H1 (cell line): Measurements from ENCODE around the gene ZNF2. TPM values are rescaled to one million over a fixed set of nuclear protein-coding genes. Genes with fewer than 3 reads are reported as not detected.

Experiments used
- ASH2L ChIP-seq: fragments of 200-600, 300-600 bp; sonication (generic); IDR thresholded peaks from one replicate; pipeline ENCODE4 v1.7.1; 2017; ENCODE audit warnings: low read length
- ATF3 ChIP-seq: IDR thresholded peaks from 2 replicates; pipeline ENCODE4 v1.6.1; 2011; ENCODE audit warnings: low read depth, mild to moderate bottlenecking, low read length; ENCODE audit not compliant: insufficient read depth
- CBX8 ChIP-seq: fragments of 300-800, 300-1000 bp; sonication (generic); IDR thresholded peaks from 2 replicates; pipeline ENCODE4 v1.7.1; 2016; ENCODE audit warnings: low read depth, low read length, borderline replicate concordance
- PHF8 ChIP-seq: fragments of 200-600 bp; sonication (generic); conservative IDR thresholded peaks from 2 replicates; pipeline ENCODE4 v1.7.1; 2012; ENCODE audit warnings: low read depth, mild to moderate bottlenecking, inconsistent platforms, low read length, moderate library complexity
- POLR2A ChIP-seq, 2 experiments: IDR thresholded peaks; 1 replicate in 1 of 2; 2 replicates in 1 of 2; pipeline ENCODE4 v1.6.1; 2011; ENCODE audit warnings: low read depth in 2 of 2, low read length in 2 of 2, mild to moderate bottlenecking in 2 of 2; ENCODE audit errors: control extremely low read depth in 1 of 2
- RAD21 ChIP-seq, 2 experiments: IDR thresholded peaks in 1 of 2; conservative IDR thresholded peaks in 1 of 2; 2 replicates each; pipeline ENCODE4 v1.6.1; 2011; ENCODE audit warnings: low read depth in 2 of 2, low read length in 2 of 2, improper control_type of control experiment in 1 of 2, inconsistent platforms in 1 of 2, mild to moderate bottlenecking in 1 of 2, moderate library complexity in 1 of 2
- polyA plus RNA-seq, 7 experiments: library from polyadenylated mRNA; depleted of rRNA in 3 of 7; stranded (reverse) in 5 of 7; unstranded in 2 of 7; fragments of >200 nt in 5 of 7; fragments of 200-250 nt in 2 of 7; gene quantifications; 1 replicate in 5 of 7; 2 replicates in 1 of 7; 4 replicates in 1 of 7; pipeline versions ENCODE4 v1.2.1 to v1.2.3, GENCODE V29; 2011 to 2013; ENCODE audit warnings: missing spikeins in 2 of 7, mixed read lengths in 2 of 7
- total RNA-seq: library from RNA; stranded (reverse); fragmentation: NEBNext Ultra II Directional; extraction: Animal tissue kit (Norgen Biotek cat#: 25700); gene quantifications from 2 replicates; pipeline ENCODE4 v1.2.1, GENCODE V29; 2021
- TF ChIP-seq, protein P1 (sequence below): IDR thresholded peaks from 2 replicates; pipeline ENCODE4 v1.6.1; 2012; ENCODE audit warnings: low read length, inconsistent platforms

The ZNF2 gene
- total and polyA plus RNA-seq, 2 of the 8 experiments (the other 6 are each of a cell fraction or from before 2014, with no cell fraction given): 1.3 to 3.0 TPM

DNA sequence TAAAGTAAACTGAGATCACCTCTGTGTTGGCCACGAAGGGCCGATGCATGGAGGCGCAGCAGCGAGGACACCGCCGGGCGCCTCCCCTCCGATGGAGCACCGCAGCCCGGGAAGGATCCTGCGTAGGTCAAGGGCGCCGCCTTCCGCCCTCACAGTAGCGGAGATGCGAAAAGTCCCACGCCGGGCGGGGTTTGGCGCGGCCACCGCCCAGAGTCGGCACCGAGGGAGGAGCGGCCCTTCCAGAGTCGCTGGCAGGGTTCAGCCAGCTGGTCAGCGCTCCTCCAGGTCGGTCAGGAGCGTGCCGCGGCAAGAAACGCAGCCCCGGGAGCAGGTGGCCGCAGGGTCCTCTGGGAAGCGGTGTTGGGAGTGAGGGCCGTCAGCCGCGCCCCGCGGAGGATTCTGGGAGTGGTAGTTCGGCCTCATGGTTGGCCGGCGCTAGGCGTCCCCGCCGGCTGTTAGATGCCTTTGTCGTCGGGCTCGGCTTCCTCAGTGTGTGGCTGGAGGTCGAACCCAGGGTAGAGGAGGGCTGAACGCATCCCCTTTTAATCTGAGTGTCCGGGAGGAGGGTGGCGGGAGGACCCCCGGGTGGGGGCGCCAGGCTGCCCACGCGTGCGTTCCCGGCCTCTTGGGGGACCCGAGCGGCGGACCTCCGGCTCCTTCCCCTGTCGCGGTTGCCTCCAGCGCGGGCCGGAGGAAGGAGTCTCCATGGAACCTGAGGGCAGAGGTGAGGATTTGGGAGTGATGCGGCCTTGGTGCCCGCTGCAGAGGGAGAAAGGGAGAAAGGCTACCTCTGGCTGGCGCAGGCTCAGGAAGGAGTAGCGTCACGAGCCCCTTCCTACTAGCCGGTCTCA lies 41.7 kb downstream of the ZNF2 start, which contains the start of gene ZNF892 (continued):
- TF ChIP-seq, protein P1, sequence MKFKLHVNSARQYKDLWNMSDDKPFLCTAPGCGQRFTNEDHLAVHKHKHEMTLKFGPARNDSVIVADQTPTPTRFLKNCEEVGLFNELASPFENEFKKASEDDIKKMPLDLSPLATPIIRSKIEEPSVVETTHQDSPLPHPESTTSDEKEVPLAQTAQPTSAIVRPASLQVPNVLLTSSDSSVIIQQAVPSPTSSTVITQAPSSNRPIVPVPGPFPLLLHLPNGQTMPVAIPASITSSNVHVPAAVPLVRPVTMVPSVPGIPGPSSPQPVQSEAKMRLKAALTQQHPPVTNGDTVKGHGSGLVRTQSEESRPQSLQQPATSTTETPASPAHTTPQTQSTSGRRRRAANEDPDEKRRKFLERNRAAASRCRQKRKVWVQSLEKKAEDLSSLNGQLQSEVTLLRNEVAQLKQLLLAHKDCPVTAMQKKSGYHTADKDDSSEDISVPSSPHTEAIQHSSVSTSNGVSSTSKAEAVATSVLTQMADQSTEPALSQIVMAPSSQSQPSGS: no peak
- TF ChIP-seq PHF8 (peak; percentile 82), POLR2A (IDR thresholded peaks at IDR 0.05; ENCODE audit: control extremely low read depth in 1 of 2, low read depth in 2 of 2, low read length in 2 of 2) (peak; percentile 23 to 70), ASH2L (peak; percentile 66), ATF3 (no peak), CBX8 (no peak), RAD21 (IDR thresholded peaks at IDR 0.05 in 1 of 2, conservative IDR thresholded peaks at IDR 0.05 in 1 of 2; ENCODE audit: low read depth in 2 of 2, low read length in 2 of 2) (peak; percentile 58 to 61)
